Psoas muscle (tissue), 8 donors: Measurements from ENCODE around the gene SPEG. TPM values are rescaled to one million over a fixed set of nuclear protein-coding genes. Genes with fewer than 3 reads are reported as not detected.

Source experiments
- ATAC-seq, 4 donors: fragments of 200-7000 bp; cut with Tn5 transposase; one replicate each; pipeline ENCODE4 v1.9.1; 2020; ENCODE audit warnings: moderate library complexity in 3 of 4, mild to moderate bottlenecking in 2 of 4
- DNase-seq, 2 donors: peaks; one replicate each; pipeline ENCODE4 v3.0.0-alpha.2; 2020
- H3K27ac ChIP-seq: fragments of 200-600 bp; one replicate; pipeline ENCODE4 v1.8.0; 2022
- H3K27me3 ChIP-seq, 3 donors: fragments of 200-600 bp in 1 of 3; one replicate each; pipeline versions ENCODE4 v1.6.1 to v1.8.0; 2013 to 2022; ENCODE audit warnings: low read length in 2 of 3, mild to moderate bottlenecking in 2 of 3, moderate library complexity in 1 of 3; ENCODE audit not compliant: insufficient read depth in 3 of 3
- H3K36me3 ChIP-seq, 2 donors: fragments of 200-600 bp in 1 of 2; one replicate each; pipeline versions ENCODE4 v1.6.1 to v1.8.0; 2013 to 2022; ENCODE audit warnings: low read depth in 1 of 2, mild to moderate bottlenecking in 1 of 2, moderate library complexity in 1 of 2; ENCODE audit not compliant: insufficient read depth in 1 of 2
- H3K4me1 ChIP-seq: fragments of 200-600 bp; one replicate; pipeline ENCODE4 v1.8.0; 2022
- H3K4me3 ChIP-seq: fragments of 200-600 bp; one replicate; pipeline ENCODE4 v1.8.0; 2022; ENCODE audit warnings: mild to moderate bottlenecking
- H3K9me3 ChIP-seq: fragments of 200-600 bp; one replicate; pipeline ENCODE4 v1.8.0; 2022
- CTCF ChIP-seq: fragments of 200-600 bp; IDR thresholded peaks from one replicate; pipeline ENCODE4 v1.8.0; 2022; ENCODE audit warnings: antibody characterized with exemption
- WGBS, 3 donors: extraction: QIAGEN DNeasy Blood & Tissue Kit; methylation state at CpG; one replicate each; pipeline versions ENCODE4 v1.1.6 to v1.1.7; 2013; 5-methylcytosine and 5-hydroxymethylcytosine counted together
- intact Hi-C, 2 donors: fragments of 100-400 bp; cut with DNase I; formaldehyde crosslinking; loops; one replicate each; pipeline versions ENCODE4 v1.11.0 to v1.14.2; 2022
- polyA plus RNA-seq, 3 donors: library from polyadenylated mRNA; stranded (reverse); fragments of 200-250 nt; gene quantifications; one replicate each; pipeline ENCODE4 v1.2.3, GENCODE V29; 2013
- total RNA-seq, 4 donors: library from RNA; stranded (reverse); fragmentation: NEBNext Ultra II Directional in 2 of 4; extraction: Animal tissue kit (Norgen Biotek cat#: 25700) in 2 of 4; gene quantifications; one replicate each; pipeline versions ENCODE4 v1.2.1 to v1.2.4, GENCODE V29; 2021 to 2023
- donor health status: healthy with polysubstance abuse.
- donor health status: DM: no; HTN: no; CAD: no; lungs with moderate emphysema.
- donor health status: Bipolar disorder and iron deficiency.
- donor health status: healthy.
- donor health status: DM: yes; HTN: yes; CAD: no.
- donor health status: DM: no; HTN: no; CAD: no.
- donor health status: DM: no; HTN: no; CAD: no.
- donor health status: DM: yes; HTN: yes; CAD: no.

Gene SPEG
- total and polyA plus RNA-seq, 7 donors: 34.8 to 419 (median 239) TPM

DNA sequence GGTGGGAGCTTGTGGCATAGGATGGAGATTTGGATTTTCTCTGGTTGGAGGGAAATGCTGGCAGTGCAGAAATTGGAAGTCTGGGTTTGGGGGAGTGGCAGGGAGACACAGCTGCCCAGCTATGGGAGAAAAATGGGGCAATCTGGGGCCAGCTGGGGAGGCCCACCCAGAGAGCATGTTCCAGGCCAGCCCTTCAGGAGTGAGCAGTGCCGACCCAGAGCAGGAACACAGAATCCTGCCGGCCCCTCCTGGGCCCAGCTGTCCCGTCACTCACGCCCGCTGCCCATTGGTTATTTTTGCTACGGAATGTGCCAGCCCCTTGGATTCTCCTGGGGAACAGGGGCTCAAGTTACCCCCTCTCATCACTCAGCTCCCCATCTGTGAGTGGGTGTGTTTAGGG is 4.9 kb downstream of the SPEG start:
- no peaks in the 10 kb centered on the region for H3K27me3 ChIP-seq
- 23 to 43% (median 27%) methylated on average over 6 of the region's 6 CpGs for WGBS, 3 donors
- peaks cover 0 to 15% of the 10 kb centered on the region in 2 donors for H3K36me3 ChIP-seq
- H3K4me3 ChIP-seq: no peak overlapping the region
- DNase-seq: peak; percentile 51 to 80
- H3K27ac ChIP-seq: peak overlapping the region; percentile 92
- intact Hi-C loops: no loop called here
- H3K4me1 ChIP-seq: peaks cover 55% of the 10 kb centered on the region
- peak; percentile 25 to 51 (median 43) for ATAC-seq
- TF ChIP-seq CTCF: no peak
- no peaks in the 10 kb centered on the region for H3K9me3 ChIP-seq

GRCh38 chr2:219440388-219441256 is 6.0 kb downstream of the SPEG start:
- no peak for DNase-seq
- peak overlapping the region; percentile 59 for H3K4me3 ChIP-seq
- WGBS, 3 donors: 35 to 62% (median 36%) methylated on average over 6 of the region's 6 CpGs
- H3K27ac ChIP-seq: peak overlapping the region; percentile 92
- intact Hi-C loops: no loop called here
- H3K4me1 ChIP-seq: peaks cover 53% of the 10 kb centered on the region
- peaks cover 0 to 19% of the 10 kb centered on the region in 2 donors for H3K36me3 ChIP-seq
- H3K27me3 ChIP-seq: no peaks in the 10 kb centered on the region
- no peak for TF ChIP-seq CTCF
- peak; percentile 43 to 79 (median 62) for ATAC-seq
- H3K9me3 ChIP-seq: no peaks in the 10 kb centered on the region

- Histone ChIP-seq H3K27ac (peak overlapping the region; percentile 92), H3K4me3 (peak overlapping the region; percentile 59), H3K9me3 (no peaks in the 10 kb centered on the region), H3K4me1 (peaks cover 51% of the 10 kb centered on the region), H3K27me3 (no peaks in the 10 kb centered on the region), H3K36me3 (peaks cover 0 to 25% of the 10 kb centered on the region in 2 donors)
- 2 to 3% (median 2%) methylated on average over 19 to 71 of the region's 78 CpGs for WGBS, 3 donors
- ATAC-seq: peak; percentile 50 to 67 (median 62)
- TF ChIP-seq CTCF: no peak
- DNase-seq: peak; percentile 55 to 82
- intact Hi-C loops: no loop called here
These were observed 7.0 kb downstream of the SPEG start for GRCh38 chr2:219441451-219442255.

DNA sequence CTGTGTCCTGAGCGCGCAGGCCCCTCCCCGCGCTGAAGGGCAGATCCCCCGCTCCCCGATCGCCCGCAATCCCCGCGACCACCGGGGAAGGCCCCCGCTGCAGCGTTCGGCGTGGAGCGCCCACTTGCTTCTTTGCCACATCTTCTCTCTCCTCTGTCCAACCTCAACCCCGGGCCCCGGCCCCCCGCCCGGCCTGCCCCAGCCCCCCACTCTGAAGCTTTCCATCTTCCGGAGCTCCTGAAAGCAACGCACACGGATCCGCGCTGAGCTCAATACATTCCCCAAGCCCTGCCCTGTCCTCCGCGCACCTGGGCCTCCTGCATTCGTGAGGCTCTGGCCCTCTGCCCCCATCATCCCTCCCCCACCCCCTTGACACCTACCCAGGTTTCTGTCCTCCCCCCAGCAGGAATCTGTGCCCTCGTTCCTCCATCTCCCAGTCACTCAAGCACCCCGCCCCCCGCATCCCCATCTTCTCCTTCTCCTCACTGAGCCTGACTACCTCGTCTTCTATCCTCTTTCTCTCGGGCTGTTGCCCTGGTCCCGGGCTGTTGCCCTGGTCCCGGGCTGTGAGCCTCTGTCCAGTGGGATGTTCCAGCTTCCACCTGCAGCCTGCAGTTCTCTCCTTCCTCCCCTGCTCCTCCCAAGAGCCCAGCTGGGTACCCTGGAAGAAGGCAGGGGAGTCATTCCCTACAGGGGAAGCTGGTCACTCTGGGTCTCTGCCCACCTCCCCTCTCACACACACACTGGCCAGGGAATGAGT is 7.8 kb downstream of the SPEG start:
- Histone ChIP-seq H3K36me3 (peaks cover 0 to 25% of the 10 kb centered on the region in 2 donors), H3K4me1 (peaks cover 45% of the 10 kb centered on the region), H3K27ac (peak overlapping the region; percentile 92), H3K27me3 (no peaks in the 10 kb centered on the region), H3K9me3 (no peaks in the 10 kb centered on the region), H3K4me3 (peak overlapping the region; percentile 59)
- no peak for TF ChIP-seq CTCF
- WGBS, 3 donors: 18 to 34% (median 18%) methylated on average over 20 to 35 of the region's 35 CpGs
- intact Hi-C loops: no loop called here
- DNase-seq: peak; percentile 5 to 54
- ATAC-seq: no peak
